Upper lobe of left lung (tissue), 6 donors: Measurements from ENCODE around the gene BMERB1. TPM values are rescaled to one million over a fixed set of nuclear protein-coding genes. Genes with fewer than 3 reads are reported as not detected.

Source experiments
- ATAC-seq, 2 donors: fragments of 200-7000 bp; cut with Tn5 transposase; one replicate each; pipeline ENCODE4 v1.9.1; 2022; ENCODE audit warnings: mild to moderate bottlenecking in 2 of 2, moderate library complexity in 2 of 2; ENCODE audit not compliant: low FRiP score in 2 of 2
- DNase-seq, 2 donors: peaks; one replicate each; pipeline ENCODE4 v3.0.0-alpha.2; 2019 to 2020
- H3K27ac ChIP-seq, 4 donors: fragments of 200-600 bp; sonication (generic); one replicate each; pipeline ENCODE4 v1.5.1; 2016 to 2019
- H3K27me3 ChIP-seq, 4 donors: fragments of 200-600 bp; sonication (generic); one replicate each; pipeline ENCODE4 v1.5.1; 2017 to 2019
- H3K36me3 ChIP-seq, 4 donors: fragments of 200-600 bp; sonication (generic); one replicate each; pipeline ENCODE4 v1.5.1; 2016 to 2019
- H3K4me1 ChIP-seq, 4 donors: fragments of 200-600 bp; sonication (generic); one replicate each; pipeline ENCODE4 v1.5.1; 2018 to 2019
- H3K4me3 ChIP-seq, 4 donors: fragments of 200-600 bp; sonication (generic); one replicate each; pipeline ENCODE4 v1.5.1; 2017 to 2019; ENCODE audit warnings: mild to moderate bottlenecking in 2 of 4, moderate library complexity in 1 of 4
- H3K9me3 ChIP-seq, 4 donors: fragments of 200-600 bp; sonication (generic); one replicate each; pipeline ENCODE4 v1.5.1; 2018 to 2019
- CTCF ChIP-seq, 6 experiments: fragments of 450-650 bp in 4 of 6; fragments of 200-600 bp in 2 of 6; sonication (generic) in 2 of 6; IDR thresholded peaks; one replicate each; pipeline ENCODE4 v1.5.1; 2016 to 2019; ENCODE audit warnings: antibody characterized with exemption in 6 of 6
- EP300 ChIP-seq, 4 donors: sonication (generic); formaldehyde crosslinking; IDR thresholded peaks; one replicate each; pipeline ENCODE4 v1.5.1; 2017; ENCODE audit warnings: antibody characterized with exemption in 4 of 4, control low read depth in 2 of 4
- POLR2A ChIP-seq, 4 donors: fragments of 450-650 bp; IDR thresholded peaks; one replicate each; pipeline ENCODE4 v1.5.1; 2016 to 2017; ENCODE audit warnings: antibody characterized with exemption in 4 of 4, mild to moderate bottlenecking in 2 of 4
- POLR2AphosphoS5 ChIP-seq, 2 donors: sonication (generic); formaldehyde crosslinking; IDR thresholded peaks; one replicate each; pipeline ENCODE4 v1.5.1; 2017; ENCODE audit warnings: antibody characterized with exemption in 2 of 2
- WGBS, 2 donors: methylation state at CpG; one replicate each; pipeline ENCODE4 v1.1.5; 2017 to 2018; 5-methylcytosine and 5-hydroxymethylcytosine counted together
- total RNA-seq, 6 donors: library from RNA; depleted of rRNA in 4 of 6; stranded (reverse); fragments of >200 nt in 4 of 6; gene quantifications; one replicate each; pipeline versions ENCODE4 v1.1.0 to v1.2.1, GENCODE V29; 2016 to 2021
- donor health status: DM: no; HTN: no; CAD: no; lungs with moderate emphysema.
- donor health status: DM: no; HTN: yes; CAD: no; lungs with severe emphysema.

BMERB1 gene
- total RNA-seq, 6 donors from 2014 or later, result 5.2 to 27.6 (median 16.1) TPM

- H3K4me1 ChIP-seq, result no peaks in the 10 kb centered on the region
- no peak for TF ChIP-seq POLR2AphosphoS5 (IDR thresholded peaks at IDR 0.05)
- TF ChIP-seq POLR2A (IDR thresholded peaks at IDR 0.05), result no peak
- no peak for TF ChIP-seq EP300 (IDR thresholded peaks at IDR 0.05)
- no peak for TF ChIP-seq CTCF (IDR thresholded peaks at IDR 0.05)
- DNase-seq (no peak), ATAC-seq (no peak)
- H3K27me3 ChIP-seq, result no peaks in the 10 kb centered on the region
- H3K27ac ChIP-seq, result no peak overlapping the region
- H3K4me3 ChIP-seq, result no peak overlapping the region
- 78 to 79% methylated on average over 8 of the region's 8 CpGs for WGBS, 2 donors
- H3K36me3 ChIP-seq, result no peaks in the 10 kb centered on the region
- no peaks in the 10 kb centered on the region for H3K9me3 ChIP-seq
These were observed 57.8 kb downstream of the BMERB1 start for GRCh38 chr16:15492091-15492740.

- Histone ChIP-seq H3K27ac (no peak overlapping the region), H3K4me1 (no peaks in the 10 kb centered on the region), H3K36me3 (no peaks in the 10 kb centered on the region), H3K9me3 (no peaks in the 10 kb centered on the region), H3K4me3 (no peak overlapping the region), H3K27me3 (no peaks in the 10 kb centered on the region)
- DNase-seq (no peak), ATAC-seq (peak in 1 of 2 donors; percentile 69)
- TF ChIP-seq EP300 (IDR thresholded peaks at IDR 0.05) (no peak), POLR2A (IDR thresholded peaks at IDR 0.05) (no peak), POLR2AphosphoS5 (IDR thresholded peaks at IDR 0.05) (no peak), CTCF (IDR thresholded peaks at IDR 0.05) (no peak)
- 63 to 64% methylated on average over 9 of the region's 9 CpGs for WGBS, 2 donors
These were observed 59.2 kb downstream of the BMERB1 start for GRCh38 chr16:15493466-15494180.

- WGBS, 2 donors, result 75 to 86% methylated on average over 4 of the region's 4 CpGs
- no peak overlapping the region for H3K4me3 ChIP-seq
- TF ChIP-seq POLR2AphosphoS5 (IDR thresholded peaks at IDR 0.05) (no peak), EP300 (IDR thresholded peaks at IDR 0.05) (no peak), CTCF (IDR thresholded peaks at IDR 0.05) (no peak), POLR2A (IDR thresholded peaks at IDR 0.05) (no peak)
- DNase-seq, result no peak
- H3K36me3 ChIP-seq, result no peaks in the 10 kb centered on the region
- no peaks in the 10 kb centered on the region for H3K27me3 ChIP-seq
- no peaks in the 10 kb centered on the region for H3K4me1 ChIP-seq
- H3K9me3 ChIP-seq, result no peaks in the 10 kb centered on the region
- peak in 1 of 2 donors; percentile 69 for ATAC-seq
- H3K27ac ChIP-seq, result no peak overlapping the region
These were observed 59.8 kb downstream of the BMERB1 start for GRCh38 chr16:15494236-15494635.

- Histone ChIP-seq H3K4me3 (no peak overlapping the region), H3K27me3 (no peaks in the 10 kb centered on the region), H3K4me1 (no peaks in the 10 kb centered on the region), H3K27ac (no peak overlapping the region), H3K36me3 (no peaks in the 10 kb centered on the region), H3K9me3 (no peaks in the 10 kb centered on the region)
- ATAC-seq, result no peak
- no peak for DNase-seq
- WGBS, 2 donors, result 94 to 98% methylated on average over 2 of the region's 2 CpGs
- TF ChIP-seq EP300 (IDR thresholded peaks at IDR 0.05), result no peak
- TF ChIP-seq POLR2A (IDR thresholded peaks at IDR 0.05), result no peak
- no peak for TF ChIP-seq CTCF (IDR thresholded peaks at IDR 0.05)
- no peak for TF ChIP-seq POLR2AphosphoS5 (IDR thresholded peaks at IDR 0.05)
These were observed 61.5 kb downstream of the BMERB1 start for GRCh38 chr16:15495898-15496297.
